CD1c-positive myeloid dendritic cell (primary cell): ENCODE results near the gene UNC5C.

Experiments used
- DNase-seq: peaks from one replicate; pipeline ENCODE4 v3.0.0-alpha.2; 2016; ENCODE audit errors: extremely low spot score

Gene UNC5C

DNA sequence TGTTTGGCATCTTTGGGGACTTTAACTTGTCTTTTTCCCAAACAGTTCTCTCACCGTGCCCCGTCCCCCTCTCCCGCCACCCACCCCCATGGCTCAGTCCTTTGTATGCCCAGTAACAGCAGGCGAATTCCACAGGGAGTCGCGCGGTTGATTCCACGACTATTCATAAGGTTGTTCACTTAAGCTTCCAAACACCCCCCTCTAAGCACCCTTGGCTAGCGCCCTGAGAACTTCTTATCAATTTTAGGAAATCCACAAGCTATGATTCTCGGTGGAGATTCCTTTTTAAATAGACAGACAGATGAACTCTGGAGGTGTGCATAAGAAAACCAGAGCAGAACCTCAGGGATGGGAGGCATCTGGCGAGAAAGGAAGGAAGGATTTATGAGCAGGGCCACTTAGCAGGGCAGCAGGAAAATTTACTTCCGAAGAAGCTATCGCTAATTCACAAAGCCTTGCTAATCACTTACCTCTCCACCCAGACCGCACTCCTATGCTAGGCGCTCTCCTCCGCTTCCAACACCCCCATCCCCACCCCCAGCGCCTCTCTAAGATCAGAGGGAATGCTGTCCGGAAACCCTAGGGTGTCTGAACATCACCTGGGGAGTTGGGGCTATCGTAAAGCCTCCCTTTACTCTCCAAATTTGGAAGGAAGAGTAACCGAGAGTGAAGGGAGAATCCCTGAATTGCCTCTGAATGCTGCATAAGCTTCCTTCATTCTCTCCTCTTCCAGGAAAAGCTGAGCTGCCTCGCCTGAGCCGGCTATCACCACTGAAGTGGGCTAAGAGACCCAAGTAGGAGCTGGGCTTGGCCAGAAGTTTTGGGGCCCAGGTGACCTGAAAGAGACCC, 1.7 kb downstream of the UNC5C start:
- no peak for DNase-seq

DNA sequence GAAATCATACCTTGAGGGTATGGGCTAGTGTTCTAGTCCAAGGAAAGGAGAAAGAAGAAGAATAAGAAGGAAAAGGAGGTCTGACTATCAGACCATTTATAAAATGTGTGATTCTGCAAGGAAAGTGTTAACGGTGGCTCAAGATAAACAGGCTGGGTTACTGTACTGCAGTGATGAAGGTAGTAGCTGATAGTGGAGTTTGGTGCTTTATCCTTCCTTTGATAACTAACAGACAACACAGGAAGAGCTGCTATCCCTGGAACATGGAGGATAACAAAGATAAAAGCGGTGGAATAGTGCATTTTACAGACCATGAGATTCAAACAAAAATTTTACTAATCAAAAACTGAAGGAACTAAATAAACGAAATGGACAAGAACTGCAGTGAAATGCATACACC, 2.6 kb downstream of the UNC5C start:
- DNase-seq = no peak

DNA sequence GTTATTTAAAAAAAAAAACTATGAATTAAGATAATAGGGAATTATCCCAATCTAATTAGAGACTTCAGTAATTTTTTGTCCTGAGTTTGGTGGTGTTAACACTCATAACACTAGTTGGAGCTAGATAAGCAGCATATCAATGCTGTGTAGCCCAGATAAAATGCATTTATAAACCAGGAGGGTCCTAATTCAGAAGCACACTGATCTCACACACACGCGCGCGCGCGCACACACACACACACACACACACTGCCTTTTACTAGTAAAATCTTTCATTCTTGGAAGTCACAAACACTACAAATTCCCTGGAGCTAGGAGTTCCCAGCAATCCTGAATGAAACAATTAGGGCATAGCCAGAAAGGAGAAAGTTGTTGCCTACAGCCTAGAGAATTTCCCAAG, 3.2 kb downstream of the UNC5C start:
- no peak for DNase-seq

DNA sequence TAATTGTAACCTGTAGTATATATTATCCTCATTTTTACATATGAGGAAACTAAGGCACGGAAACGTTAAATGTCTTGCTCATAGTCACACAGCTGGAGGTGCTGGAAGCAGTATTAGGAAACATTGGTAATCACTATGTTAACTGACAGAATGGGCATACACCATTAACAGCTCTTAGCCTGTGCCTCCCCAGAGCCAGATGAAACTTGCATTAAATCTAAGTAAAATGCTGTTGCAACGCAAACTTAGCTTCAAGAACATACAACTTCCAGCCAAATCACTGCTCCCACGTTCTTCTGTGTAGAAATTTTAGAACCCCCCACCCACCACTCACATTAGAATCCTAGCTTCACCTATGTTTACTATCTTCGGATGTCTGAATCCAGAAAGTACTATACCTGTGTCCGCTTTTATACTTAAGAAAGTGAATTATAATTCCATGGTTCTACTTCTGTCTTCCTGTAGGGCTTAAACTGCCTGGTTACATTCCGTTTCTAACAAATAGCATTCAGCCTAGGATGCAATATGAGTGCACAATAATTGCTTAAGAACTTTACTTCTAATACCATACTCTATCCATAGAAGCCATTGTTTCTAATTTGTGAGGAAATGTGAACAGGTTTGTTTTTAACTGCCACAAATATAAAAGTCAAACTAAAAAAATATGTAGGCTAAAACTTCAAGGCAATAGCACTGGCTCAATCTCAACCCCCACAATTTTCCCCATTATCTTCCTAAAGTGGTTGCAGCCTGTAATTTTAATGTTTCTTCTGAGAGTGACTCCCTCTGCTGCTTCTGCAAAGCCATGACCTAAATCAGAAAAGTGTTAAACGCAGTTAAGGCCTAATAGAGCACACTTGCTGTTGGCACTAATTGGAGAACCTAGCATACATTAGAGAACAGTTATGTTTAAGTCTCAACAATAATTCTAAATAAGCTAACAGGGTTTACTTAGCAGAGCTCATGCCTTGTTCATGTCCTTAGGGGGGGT, 4.4 kb downstream of the UNC5C start:
- no peak for DNase-seq

DNA sequence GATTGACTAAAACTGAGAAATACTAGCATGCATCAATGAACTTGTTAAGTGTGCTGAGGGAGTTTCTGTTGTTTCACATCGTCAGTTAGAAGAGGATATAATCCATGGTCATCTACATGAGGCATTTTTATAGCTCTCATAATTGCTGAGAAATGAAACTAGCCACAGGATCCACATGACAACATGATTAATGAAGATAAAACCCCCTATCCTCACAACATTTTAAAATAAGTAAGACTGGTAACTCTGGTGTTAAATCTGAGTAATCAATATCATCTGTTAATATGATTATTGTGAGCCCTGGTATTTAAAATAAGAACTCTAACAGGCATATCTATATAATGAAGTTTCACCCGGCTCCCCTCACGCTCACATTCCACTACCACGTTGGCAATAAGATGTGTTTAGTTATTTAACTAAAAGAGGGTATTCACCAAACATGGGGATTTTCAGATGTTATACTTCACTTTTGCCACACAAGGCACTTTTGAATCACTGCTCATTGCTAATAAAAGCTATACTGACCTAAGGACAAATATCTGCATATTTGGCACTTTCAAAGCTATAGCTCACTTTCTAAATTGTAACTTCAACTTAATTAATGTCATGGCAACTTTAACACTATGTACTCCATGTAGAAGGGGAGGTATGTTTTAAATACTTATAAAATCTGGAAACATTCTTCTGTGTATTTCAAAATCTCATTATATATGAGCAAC, 6.7 kb downstream of the UNC5C start:
- DNase-seq = no peak

DNA sequence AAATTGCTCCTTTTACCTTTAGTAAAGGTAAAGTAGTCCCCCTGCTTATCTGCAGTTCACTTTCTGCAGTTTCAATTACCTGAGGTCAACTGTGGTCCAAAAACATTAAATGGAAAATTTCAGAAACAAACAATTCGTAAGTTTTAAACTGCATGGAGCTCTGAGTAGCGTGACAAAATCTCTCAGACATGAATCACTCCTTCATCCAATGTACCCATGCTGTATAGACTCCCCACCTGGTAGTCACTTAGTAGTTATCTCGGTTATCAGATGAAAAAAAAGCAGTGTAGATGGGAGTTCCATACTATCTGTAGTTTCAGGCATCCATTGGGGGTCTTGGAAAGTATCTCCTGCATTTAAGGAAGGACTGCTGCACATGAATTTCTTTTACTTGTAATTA, 7.7 kb downstream of the UNC5C start:
- DNase-seq = no peak

DNA sequence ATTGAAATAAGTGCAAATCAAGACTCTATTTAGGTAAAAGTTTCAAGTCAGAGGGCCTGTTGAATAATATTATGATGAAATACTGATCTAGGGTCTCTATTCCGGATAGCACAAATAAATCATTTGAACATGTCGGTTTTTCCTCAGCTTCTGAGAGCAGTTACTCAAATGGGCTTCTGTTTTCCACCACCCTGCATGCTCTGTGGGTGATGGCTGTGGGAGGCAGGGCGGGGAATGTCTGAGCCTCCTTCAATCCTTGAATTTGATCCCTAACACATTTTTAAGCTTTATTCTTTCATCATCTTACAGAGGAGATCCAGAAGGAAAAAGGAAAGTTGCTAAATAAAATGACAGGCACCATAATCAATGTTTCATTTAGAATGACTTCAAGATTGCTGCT, 8.5 kb downstream of the UNC5C start:
- no peak for DNase-seq

DNA sequence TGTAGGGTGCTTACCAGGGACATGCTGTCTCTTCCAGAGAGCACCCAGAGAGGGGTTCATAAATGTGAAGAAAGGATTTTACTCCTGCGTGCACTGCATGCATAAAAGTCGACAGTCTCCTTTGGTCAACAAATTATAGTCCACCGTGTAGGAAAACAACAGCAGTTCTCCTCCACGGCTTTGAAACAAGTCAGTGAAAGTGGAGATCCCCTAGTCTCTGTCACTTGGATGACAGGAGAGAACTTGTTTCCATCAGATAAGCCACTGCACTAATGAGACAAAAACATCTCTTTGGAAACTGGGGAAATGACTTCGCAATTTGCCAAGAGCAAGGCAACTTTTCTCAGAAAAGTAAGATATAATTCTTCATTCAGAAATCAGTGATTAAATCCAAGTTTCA, 9.7 kb downstream of the UNC5C start:
- no peak for DNase-seq

DNA sequence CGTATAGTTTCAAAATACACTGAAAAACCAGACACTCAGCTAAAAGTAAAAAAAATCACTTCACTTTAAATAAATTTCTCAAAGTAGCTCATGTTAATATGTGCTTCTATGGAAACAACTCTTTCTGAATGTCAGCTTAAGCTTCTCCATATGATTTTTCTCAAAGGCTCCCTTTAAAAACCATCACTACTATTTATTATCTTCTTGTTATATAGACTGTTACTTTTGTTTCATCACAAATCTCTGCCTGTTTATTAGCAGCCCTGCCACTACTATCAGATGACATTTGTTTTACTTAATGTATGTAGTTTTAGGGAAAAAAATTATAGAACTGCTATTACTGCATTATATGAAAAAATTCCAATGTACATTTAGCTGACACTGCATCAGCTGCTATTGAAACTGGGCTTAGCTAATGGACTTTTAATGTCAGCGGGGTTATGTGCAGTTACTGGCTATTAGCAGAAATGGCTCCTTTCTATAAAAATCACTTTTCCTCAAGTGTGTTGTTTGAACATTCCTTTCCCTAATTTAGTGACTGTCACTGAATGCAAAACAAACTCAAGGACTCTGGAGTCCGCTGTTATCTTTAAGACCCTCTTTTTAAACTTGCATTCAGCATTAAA, 10.8 kb downstream of the UNC5C start:
- no peak for DNase-seq

DNA sequence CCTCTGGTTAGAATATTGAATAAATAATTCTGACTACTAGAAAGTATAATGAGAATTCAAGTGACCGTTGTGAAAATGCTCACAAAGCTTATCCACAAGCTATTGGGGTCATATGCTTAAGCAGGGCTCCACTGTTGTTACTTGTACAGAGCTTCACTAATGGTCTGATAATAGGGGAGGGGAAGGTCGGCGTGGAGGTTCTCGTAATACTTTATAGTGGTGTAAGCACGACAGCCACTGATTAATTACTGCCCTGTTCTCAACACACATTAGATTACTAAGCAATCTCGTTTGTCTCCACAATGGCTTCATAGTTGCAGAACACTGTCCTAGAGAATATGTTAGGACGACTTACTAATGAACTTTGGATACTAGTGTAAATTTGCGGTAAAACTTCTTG, 11.6 kb downstream of the UNC5C start:
- no peak for DNase-seq

DNA sequence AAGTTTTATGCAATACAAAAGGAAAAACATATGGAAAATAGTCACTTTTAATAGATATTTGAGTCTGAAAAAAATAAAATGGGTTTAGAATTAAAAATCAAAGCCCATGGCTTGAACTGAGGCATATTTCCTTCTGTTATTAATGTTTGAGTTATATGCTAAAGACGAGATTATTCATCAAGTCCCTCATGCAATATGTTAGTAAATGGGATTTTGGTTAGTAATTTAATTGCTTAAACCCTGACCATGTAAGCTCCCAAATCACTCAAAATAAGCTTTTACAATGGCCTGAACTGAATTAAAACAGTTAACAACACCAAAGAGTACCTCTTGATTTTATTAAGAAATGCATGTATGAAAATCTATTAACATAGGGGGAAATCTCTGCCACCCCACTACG, 12.1 kb downstream of the UNC5C start:
- no peak for DNase-seq

DNA sequence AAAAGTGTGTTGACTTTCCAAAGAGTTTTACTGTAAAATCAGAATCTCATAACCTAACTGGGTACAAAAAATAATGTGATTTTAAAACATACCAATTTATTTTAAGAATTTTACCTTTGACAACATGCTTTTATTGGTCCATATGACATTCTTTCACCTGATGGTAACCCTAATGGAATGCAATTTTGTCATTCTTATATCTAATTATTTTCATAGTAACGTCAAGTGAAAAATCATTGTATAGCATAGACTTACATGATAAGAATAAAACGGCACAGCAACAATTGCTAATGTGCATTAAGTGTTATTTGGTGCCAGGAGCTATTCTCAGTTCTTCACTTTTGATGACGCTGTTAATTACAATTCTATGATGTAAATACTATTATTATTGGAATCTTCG, 13.6 kb downstream of the UNC5C start:
- no peak for DNase-seq

DNA sequence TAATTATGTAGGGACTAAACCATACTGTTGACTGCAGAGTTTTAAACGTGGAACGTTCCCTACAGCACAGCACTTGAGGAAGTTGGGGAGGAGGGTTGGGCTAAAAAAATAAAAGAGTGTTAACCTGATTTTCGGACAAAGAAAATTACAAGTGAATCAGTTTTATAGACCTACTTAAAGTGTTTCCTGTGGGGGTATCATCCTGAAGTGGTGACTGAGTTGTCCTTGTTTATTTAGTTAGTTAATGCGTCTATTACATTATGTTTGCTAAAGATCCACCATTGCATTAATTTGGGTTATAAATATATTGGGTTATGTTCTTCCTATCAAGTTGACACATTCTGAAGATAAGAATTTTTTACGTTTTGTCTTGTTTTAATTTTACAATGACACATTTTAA, 14.7 kb downstream of the UNC5C start:
- DNase-seq = no peak

DNA sequence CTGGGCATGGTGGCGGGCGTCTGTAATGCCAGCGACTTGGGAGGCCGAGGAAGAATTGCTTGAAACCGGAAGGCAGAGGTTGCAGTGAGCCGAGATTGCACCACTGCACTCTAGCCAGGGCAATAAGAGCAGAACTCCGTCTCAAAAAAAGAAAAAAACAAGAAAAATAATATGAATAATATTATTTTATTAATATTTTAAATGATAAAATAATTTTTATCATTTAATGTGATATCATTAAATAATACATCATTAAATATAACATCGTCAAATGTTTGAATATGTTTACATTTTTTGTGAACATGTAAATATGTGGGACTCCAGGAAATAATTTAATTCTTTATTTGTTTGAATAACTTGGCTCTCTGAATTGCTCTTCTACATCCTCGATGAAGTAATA, 15.5 kb downstream of the UNC5C start:
- DNase-seq = no peak

DNA sequence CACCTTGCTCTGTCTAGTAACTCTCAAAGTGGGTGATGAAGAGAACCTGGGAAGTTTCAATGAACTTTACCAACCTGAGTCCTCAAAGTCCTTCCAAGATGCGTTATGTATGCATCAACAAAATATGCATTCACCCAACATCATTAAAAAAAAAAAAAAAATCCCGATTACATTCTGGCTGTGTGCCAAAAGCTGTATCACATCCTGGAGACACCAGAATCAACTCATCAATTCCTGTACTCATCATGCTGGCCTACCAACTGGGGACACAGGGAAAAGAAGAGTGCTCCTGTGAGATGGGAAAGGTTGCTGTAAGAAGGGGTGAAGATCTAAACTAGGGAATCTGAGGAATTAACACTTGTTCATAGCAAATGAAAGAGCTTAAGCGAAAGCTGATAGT, 16.5 kb downstream of the UNC5C start:
- DNase-seq = no peak

DNA sequence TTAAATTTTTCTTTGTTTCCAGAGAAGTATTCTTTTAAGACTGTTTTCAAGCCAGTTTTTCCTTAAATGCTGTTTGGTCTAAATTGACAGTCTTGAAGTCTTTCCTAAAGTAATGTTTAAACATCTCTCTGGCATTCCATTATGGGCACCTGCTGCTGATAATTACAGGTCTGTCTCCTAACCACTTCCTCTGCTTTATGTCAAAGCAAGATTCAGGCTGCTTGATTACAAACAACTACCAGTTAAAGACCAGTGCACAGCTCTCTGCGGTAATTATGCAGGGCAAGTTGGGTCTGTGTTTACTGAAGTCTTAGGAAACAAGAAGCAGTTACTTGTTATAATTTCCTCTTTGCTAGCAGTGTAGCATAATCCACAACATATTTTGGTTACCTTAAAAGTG, 17.6 kb downstream of the UNC5C start:
- no peak for DNase-seq

DNA sequence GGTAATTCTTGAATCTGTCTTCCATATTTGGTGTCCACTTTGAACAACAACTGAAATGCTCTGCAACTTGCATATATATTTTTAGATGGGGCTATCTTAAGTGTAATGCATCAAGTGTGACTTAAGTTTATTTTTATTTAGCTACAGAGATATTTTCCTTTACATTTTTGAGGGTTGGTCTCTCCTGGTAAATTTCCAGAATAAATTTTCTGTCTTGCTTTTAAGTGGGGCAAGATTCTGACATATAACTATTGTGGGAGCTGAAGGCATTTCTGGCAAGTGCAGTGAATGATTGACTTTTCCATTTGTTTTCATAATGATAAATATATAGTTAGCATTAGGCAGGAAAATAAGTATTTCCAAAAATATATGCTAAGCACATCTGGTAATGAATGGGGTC, 18.8 kb downstream of the UNC5C start:
- no peak for DNase-seq

DNA sequence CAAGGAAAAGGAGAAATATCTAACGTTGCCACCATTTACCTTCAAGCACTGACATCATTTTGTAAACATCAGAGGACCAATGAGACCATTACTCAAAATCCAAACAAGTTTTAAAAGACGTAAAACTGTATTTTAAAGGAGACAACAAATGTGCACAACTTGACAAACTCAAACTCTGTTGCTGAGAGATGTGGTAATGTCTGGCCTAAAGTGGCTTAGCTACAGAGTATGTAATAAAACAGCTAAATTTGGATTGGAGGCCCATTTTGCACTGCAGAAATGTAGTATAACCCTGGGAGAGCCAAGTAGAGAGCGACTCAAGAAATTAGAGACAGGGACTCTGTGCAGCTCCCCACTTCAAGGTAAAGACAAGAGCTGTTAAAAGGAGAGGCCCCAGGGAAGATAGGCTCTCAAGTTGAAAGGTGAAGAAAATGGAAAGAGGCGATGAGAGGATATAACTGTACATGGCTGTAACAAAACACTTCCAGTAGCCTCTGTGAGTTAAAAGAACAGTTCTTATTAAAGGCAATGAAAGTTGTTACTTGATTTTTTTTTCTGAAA, 20.3 kb downstream of the UNC5C start:
- DNase-seq = no peak

DNA sequence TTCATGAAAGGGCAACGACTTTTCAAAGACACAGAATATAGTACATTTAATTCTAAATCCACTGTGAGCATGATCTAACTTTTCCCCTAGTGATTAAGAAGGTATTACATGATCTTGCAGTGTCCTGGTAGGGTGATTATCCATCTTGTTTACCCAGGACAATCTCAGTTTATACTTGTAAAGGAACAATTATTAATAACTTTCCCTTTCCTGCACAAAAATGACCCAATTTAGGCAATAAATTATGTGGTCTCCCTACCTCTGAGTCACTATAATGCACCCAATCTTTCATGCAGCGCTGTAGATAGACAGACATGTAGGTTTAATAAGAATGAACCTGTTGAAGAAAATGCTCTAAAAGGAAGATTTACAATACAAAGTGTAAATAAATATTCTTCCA, 22.7 kb downstream of the UNC5C start:
- no peak for DNase-seq

DNA sequence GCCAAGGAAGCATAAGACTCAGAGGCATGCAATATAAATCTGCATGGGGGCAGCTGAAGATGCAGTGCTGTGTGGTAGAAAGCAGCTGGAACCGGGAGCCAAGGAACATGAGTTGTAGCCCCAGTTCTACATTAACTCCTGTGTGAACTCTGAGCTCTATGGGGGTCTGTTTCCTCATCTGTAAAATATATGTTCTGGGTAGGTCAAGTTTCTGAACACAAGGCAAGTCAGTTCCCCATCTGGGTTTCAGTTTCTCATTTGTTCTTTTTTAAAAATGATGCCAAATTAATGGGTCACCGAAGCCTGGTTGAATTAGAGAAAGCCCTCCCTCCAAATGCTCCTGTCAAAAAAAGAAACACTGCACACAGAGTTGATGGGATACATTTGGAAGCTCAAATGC, 24.0 kb downstream of the UNC5C start:
- no peak for DNase-seq

DNA sequence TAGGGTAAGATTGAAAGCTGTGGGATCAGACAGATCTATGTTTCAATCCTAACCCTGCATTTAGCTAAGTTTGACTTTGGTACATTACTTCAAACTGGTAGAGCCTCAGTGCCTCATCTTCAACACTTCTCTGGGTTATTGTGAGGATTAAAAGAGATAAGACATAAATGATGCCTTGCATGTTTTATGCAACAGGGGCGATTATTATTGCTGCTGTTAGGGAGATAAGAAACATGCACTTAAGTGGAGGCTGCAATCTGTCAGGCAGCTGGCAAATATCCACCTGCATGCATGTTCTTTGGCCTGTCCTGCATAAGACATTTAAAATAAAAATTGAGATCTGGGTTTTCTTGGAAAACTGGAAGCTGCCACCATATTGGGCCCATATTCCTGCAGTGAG, 24.6 kb downstream of the UNC5C start:
- no peak for DNase-seq
